ENCODE results near the gene EFS.
A peak's percentile ranks its signal among the peaks of the same experiment; 100 is the strongest.
"Not testable (repeated sequence)": the region's sequence is repeated elsewhere in the genome, so short reads cannot be mapped to it uniquely, and the experiment has no call there.

EFS gene

GRCh38 chr14:23326491-23327332 lies 38.3 kb downstream of the EFS start:
- no peak for DNase-seq (ENCODE audit: low read depth)

GRCh38 chr14:23325746-23326145 lies 39.2 kb downstream of the EFS start:
- not testable (repeated sequence) for DNase-seq (ENCODE audit: low read depth)

- DNase-seq (ENCODE audit: low read depth) = no peak
Measured at GRCh38 chr14:23324993-23325392, 40.0 kb downstream of the EFS start.

- no peak for DNase-seq (ENCODE audit: low read depth)
Measured at GRCh38 chr14:23324455-23324846, 40.5 kb downstream of the EFS start.

- DNase-seq (ENCODE audit: low read depth) = no peak
Measured at GRCh38 chr14:23323838-23324454, 41.0 kb downstream of the EFS start.

GRCh38 chr14:23322568-23323517 lies 42.1 kb downstream of the EFS start:
- no peak for DNase-seq (ENCODE audit: low read depth)

- DNase-seq (ENCODE audit: low read depth) = peak; percentile 45
Measured at GRCh38 chr14:23321572-23322547, 43.1 kb downstream of the EFS start.

- DNase-seq (ENCODE audit: low read depth) = peak; percentile 96
Measured at GRCh38 chr14:23320584-23321571, 44.1 kb downstream of the EFS start, which contains the start of gene PABPN1. TSS of gene PABPN1 (plus strand) at chr14:23321457. CDS start at chr14:23321470, 13 bp downstream.

- no peak for DNase-seq (ENCODE audit: low read depth)
Measured at GRCh38 chr14:23319746-23320583, 45.0 kb downstream of the EFS start.

- DNase-seq (ENCODE audit: low read depth) = no peak
Measured at GRCh38 chr14:23316300-23316699, 48.7 kb downstream of the EFS start.

GRCh38 chr14:23310546-23310945 lies 54.4 kb downstream of the EFS start:
- no peak for DNase-seq (ENCODE audit: low read depth)

- DNase-seq (ENCODE audit: low read depth) = no peak
Measured at GRCh38 chr14:23308721-23309445, 56.1 kb downstream of the EFS start.

GRCh38 chr14:23307687-23308644 lies 57.0 kb downstream of the EFS start:
- no peak for DNase-seq (ENCODE audit: low read depth)

- DNase-seq (ENCODE audit: low read depth) = no peak
Measured at GRCh38 chr14:23307146-23307530, 57.8 kb downstream of the EFS start.

GRCh38 chr14:23306412-23307145 lies 58.4 kb downstream of the EFS start, which contains the start of gene BCL2L2:
TSS of gene BCL2L2 (plus strand) at chr14:23306833. CDS start at chr14:23307768, 935 bp downstream.
- DNase-seq (ENCODE audit: low read depth) = no peak

All from activated T-cell treated with anti-CD3 and anti-CD28 coated beads for 24 hours (primary cell).